ENCODE data around the gene HDAC4. TPM values are rescaled to one million over a fixed set of nuclear protein-coding genes. Genes with fewer than 3 reads are reported as not detected.

HDAC4 gene
- total and polyA plus RNA-seq, 9 donors: 7.0 to 74.0 (median 46.3) TPM

DNA sequence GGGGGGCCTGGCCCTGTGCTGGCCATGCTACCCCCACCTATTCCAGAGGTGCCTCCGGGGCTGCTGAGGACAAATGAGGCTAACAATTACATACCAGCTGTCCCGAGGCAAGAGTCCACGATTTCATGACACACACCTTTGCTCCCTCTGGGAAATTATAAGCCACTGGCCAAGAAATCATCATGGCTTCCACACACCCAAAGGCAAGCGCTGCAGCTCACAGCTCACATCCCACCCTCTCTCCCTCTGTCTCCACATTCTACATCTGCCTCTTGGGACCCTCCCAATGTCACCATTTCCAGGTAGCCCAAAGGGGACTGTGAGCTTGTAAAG is 134.4 kb downstream of the HDAC4 start:
- Histone ChIP-seq H3K9me3 (no peaks in the 10 kb centered on the region), H3K27me3 (no peaks in the 10 kb centered on the region), H3K27ac (no peak overlapping the region), H3K4me1 (ENCODE audit: insufficient read depth) (peaks cover 48% of the 10 kb centered on the region), H3K4me3 (no peak overlapping the region), H3K36me3 (no peaks in the 10 kb centered on the region)
- no peak for DNase-seq
- TF ChIP-seq CTCF (IDR thresholded peaks at IDR 0.05) (no peak), EP300 (IDR thresholded peaks at IDR 0.05) (no peak), POLR2A (IDR thresholded peaks at IDR 0.05) (no peak)
- WGBS, 3 donors: 92 to 96% (median 93%) methylated on average over 4 of the region's 4 CpGs
- intact Hi-C loops (cut with DNase I): loop anchor here in 1 of 4 donors (10.0 kb wide), 1 partner anchor 128 kb away; no protein-coding TSS in a partner anchor

- Histone ChIP-seq H3K4me1 (ENCODE audit: insufficient read depth) (peaks cover 48% of the 10 kb centered on the region), H3K9me3 (no peaks in the 10 kb centered on the region), H3K27ac (peak overlapping the region in 1 of 2 donors; percentile 22), H3K27me3 (no peaks in the 10 kb centered on the region), H3K36me3 (no peaks in the 10 kb centered on the region), H3K4me3 (no peak overlapping the region)
- DNase-seq: peak in 1 of 5 donors; percentile 31
- WGBS, 3 donors: 86 to 92% (median 92%) methylated on average over 14 of the region's 14 CpGs
- intact Hi-C loops (cut with DNase I): loop anchor here in 1 of 4 donors (10.0 kb wide), 1 partner anchor 129 kb away; no protein-coding TSS in a partner anchor
- no peak for TF ChIP-seq EP300 (IDR thresholded peaks at IDR 0.05)
- TF ChIP-seq CTCF (IDR thresholded peaks at IDR 0.05): no peak
- TF ChIP-seq POLR2A (IDR thresholded peaks at IDR 0.05): no peak
Measured at GRCh38 chr2:239265681-239266433, 135.0 kb downstream of the HDAC4 start.

DNA sequence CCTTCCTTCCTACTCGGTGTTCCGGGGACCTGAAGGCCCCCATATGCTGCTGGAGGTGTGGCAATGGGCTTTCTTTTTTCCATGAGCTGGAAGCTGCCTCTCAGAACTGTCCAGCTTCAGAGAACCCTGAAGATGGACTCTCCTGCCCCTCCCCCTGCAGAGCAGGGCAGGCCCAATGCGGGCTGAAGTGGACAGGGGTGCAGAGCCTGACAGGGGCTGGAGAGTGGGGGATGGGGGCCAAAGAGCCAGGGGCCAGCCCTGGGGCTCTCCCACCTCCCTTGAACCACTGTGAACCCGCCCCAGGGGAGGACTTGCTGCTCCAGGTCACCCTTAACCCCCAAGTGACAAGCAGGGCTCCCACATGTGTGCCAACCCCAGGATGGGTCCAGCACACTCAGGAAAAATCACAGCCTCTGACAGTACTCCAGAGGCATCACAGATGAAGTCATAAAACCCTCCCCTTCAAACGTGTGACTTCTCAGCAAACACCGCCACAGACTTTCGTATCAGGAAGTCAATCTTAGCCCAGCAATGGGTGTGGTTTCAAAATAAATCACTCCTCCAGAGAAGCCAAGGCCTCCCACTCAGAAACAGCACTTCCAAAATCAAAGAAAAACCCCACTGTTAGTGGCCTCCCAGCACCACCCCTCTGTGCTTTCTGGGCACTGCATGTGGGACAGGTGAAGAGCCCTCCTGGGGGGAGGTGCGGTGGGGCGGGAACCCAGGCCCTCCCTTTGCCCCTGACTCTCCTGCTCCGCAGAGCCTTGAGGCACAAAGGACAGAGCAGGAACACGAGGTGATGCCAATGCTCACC is 135.8 kb downstream of the HDAC4 start:
- Histone ChIP-seq H3K27ac (peak overlapping the region in 1 of 2 donors; percentile 22), H3K36me3 (no peaks in the 10 kb centered on the region), H3K9me3 (no peaks in the 10 kb centered on the region), H3K4me1 (ENCODE audit: insufficient read depth) (peaks cover 48% of the 10 kb centered on the region), H3K27me3 (no peaks in the 10 kb centered on the region), H3K4me3 (no peak overlapping the region)
- WGBS, 3 donors: 53 to 61% (median 56%) methylated on average over 11 of the region's 11 CpGs
- intact Hi-C loops (cut with DNase I): loop anchor here in 1 of 4 donors (10.0 kb wide), 1 partner anchor 130 kb away; no protein-coding TSS in a partner anchor
- peak in 1 of 5 donors; percentile 44 for DNase-seq
- TF ChIP-seq POLR2A (IDR thresholded peaks at IDR 0.05) (no peak), EP300 (IDR thresholded peaks at IDR 0.05) (no peak), CTCF (IDR thresholded peaks at IDR 0.05) (no peak)

- DNase-seq: peak in 1 of 5 donors; percentile 43
- no peak overlapping the region for H3K4me3 ChIP-seq
- WGBS, 3 donors: 37 to 58% (median 45%) methylated on average over 9 of the region's 9 CpGs
- TF ChIP-seq CTCF (IDR thresholded peaks at IDR 0.05) (no peak), POLR2A (IDR thresholded peaks at IDR 0.05) (no peak), EP300 (IDR thresholded peaks at IDR 0.05) (no peak)
- H3K9me3 ChIP-seq: no peaks in the 10 kb centered on the region
- no peak overlapping the region for H3K27ac ChIP-seq
- intact Hi-C loops (cut with DNase I): loop anchor here in 1 of 4 donors (10.0 kb wide), 1 partner anchor 130 kb away; no protein-coding TSS in a partner anchor
- no peaks in the 10 kb centered on the region for H3K27me3 ChIP-seq
- no peaks in the 10 kb centered on the region for H3K36me3 ChIP-seq
- H3K4me1 ChIP-seq (ENCODE audit: insufficient read depth): peaks cover 48% of the 10 kb centered on the region
Measured at GRCh38 chr2:239264492-239264837, 136.4 kb downstream of the HDAC4 start.
